ENCODE measurements around the gene URAD.

URAD gene

GRCh38 chr13:28031220-28031895 is 42.9 kb upstream of the URAD start:
- DNase-seq: no peak
- H3K27me3 ChIP-seq: peaks cover 74% of the 10 kb centered on the region

GRCh38 chr13:28027607-28028364 is 39.3 kb upstream of the URAD start:
- H3K9me3 ChIP-seq: no peaks in the 10 kb centered on the region
- no peak for DNase-seq
- peaks cover 64% of the 10 kb centered on the region for H3K27me3 ChIP-seq
- H3K4me3 ChIP-seq (ENCODE audit: low read depth, low read length): no peak overlapping the region
- TF ChIP-seq CTCF (IDR thresholded peaks at IDR 0.05; ENCODE audit: low read depth, low read length): no peak
- no peaks in the 10 kb centered on the region for H3K36me3 ChIP-seq
- no peaks in the 10 kb centered on the region for H3K4me1 ChIP-seq

More at GRCh38 chr13:28031220-28031895, 42.9 kb upstream of the URAD start:
- no peak overlapping the region for H3K4me3 ChIP-seq (ENCODE audit: low read depth, low read length)
- H3K36me3 ChIP-seq: no peaks in the 10 kb centered on the region
- H3K4me1 ChIP-seq: no peaks in the 10 kb centered on the region
- TF ChIP-seq CTCF (IDR thresholded peaks at IDR 0.05; ENCODE audit: low read depth, low read length): no peak
- no peaks in the 10 kb centered on the region for H3K9me3 ChIP-seq

GRCh38 chr13:28027071-28027470 is 38.6 kb upstream of the URAD start:
- H3K36me3 ChIP-seq: no peaks in the 10 kb centered on the region

GRCh38 chr13:28026508-28026907 is 38.0 kb upstream of the URAD start:
- no peaks in the 10 kb centered on the region for H3K4me1 ChIP-seq
- TF ChIP-seq CTCF (IDR thresholded peaks at IDR 0.05; ENCODE audit: low read depth, low read length): no peak
- no peak for DNase-seq
- H3K9me3 ChIP-seq: no peaks in the 10 kb centered on the region
- no peak overlapping the region for H3K4me3 ChIP-seq (ENCODE audit: low read depth, low read length)
- peaks cover 52% of the 10 kb centered on the region for H3K27me3 ChIP-seq
- no peaks in the 10 kb centered on the region for H3K36me3 ChIP-seq

More at GRCh38 chr13:28027071-28027470, 38.6 kb upstream of the URAD start:
- TF ChIP-seq CTCF (IDR thresholded peaks at IDR 0.05; ENCODE audit: low read depth, low read length): no peak
- peaks cover 58% of the 10 kb centered on the region for H3K27me3 ChIP-seq
- H3K9me3 ChIP-seq: no peaks in the 10 kb centered on the region
- H3K4me3 ChIP-seq (ENCODE audit: low read depth, low read length): no peak overlapping the region
- no peaks in the 10 kb centered on the region for H3K4me1 ChIP-seq
- no peak for DNase-seq

- no peaks in the 10 kb centered on the region for H3K4me1 ChIP-seq
- peaks cover 36% of the 10 kb centered on the region for H3K27me3 ChIP-seq
- H3K4me3 ChIP-seq (ENCODE audit: low read depth, low read length): no peak overlapping the region
- no peaks in the 10 kb centered on the region for H3K36me3 ChIP-seq
- H3K9me3 ChIP-seq: no peaks in the 10 kb centered on the region
- no peak for TF ChIP-seq CTCF (IDR thresholded peaks at IDR 0.05; ENCODE audit: low read depth, low read length)
- DNase-seq: no peak
Measured at GRCh38 chr13:28022848-28023518, 34.5 kb upstream of the URAD start.

Measured in BE2C (cell line).